HepG2 (cell line): Measurements from ENCODE around the gene CCDC86. TPM values are rescaled to one million over a fixed set of nuclear protein-coding genes. Genes with fewer than 3 reads are reported as not detected.

Experiments
- AFF4 ChIP-seq: sonication (generic); formaldehyde crosslinking; IDR thresholded peaks from 2 replicates; pipeline ENCODE4 v1.4.0; 2020; ENCODE audit warnings: missing genetic modification reagents
- ARHGAP35 ChIP-seq: sonication (generic); formaldehyde crosslinking; IDR thresholded peaks from 2 replicates; pipeline ENCODE4 v1.9.0; 2022; ENCODE audit warnings: mild to moderate bottlenecking, inconsistent platforms, moderate library complexity, missing genetic modification reagents, borderline replicate concordance
- ARNT ChIP-seq: fragments of 450-650 bp; IDR thresholded peaks from 2 replicates; pipeline ENCODE4 v1.6.1; 2017
- BCL6 ChIP-seq: IDR thresholded peaks from 2 replicates; pipeline ENCODE4 v1.6.1; 2016; ENCODE audit warnings: missing genetic modification reagents, missing compliant biosample characterization
- CAMTA2 ChIP-seq: sonication (generic); formaldehyde crosslinking; IDR thresholded peaks from 2 replicates; pipeline ENCODE4 v1.4.0; 2020; ENCODE audit warnings: mild to moderate bottlenecking, missing genetic modification reagents, borderline replicate concordance
- CBX1 ChIP-seq: IDR thresholded peaks from one replicate; pipeline ENCODE4 v1.6.1; 2016; ENCODE audit warnings: antibody characterized with exemption, low read depth
- FOXP1 ChIP-seq, 2 experiments: fragments of 450-650 bp in 1 of 2; IDR thresholded peaks; 2 replicates each; pipeline ENCODE4 v1.6.1; 2017 to 2018; ENCODE audit warnings: antibody characterized with exemption in 1 of 2
- HNRNPK ChIP-seq: fragments of 200-400 bp; formaldehyde crosslinking; IDR thresholded peaks from 2 replicates; pipeline ENCODE4 v1.6.1; 2018; ENCODE audit warnings: low read length, low read depth, moderate library complexity, mild to moderate bottlenecking; ENCODE audit not compliant: poor library complexity, severe bottlenecking
- MAFK ChIP-seq, 2 experiments: IDR thresholded peaks in 1 of 2; conservative IDR thresholded peaks in 1 of 2; 2 replicates each; pipeline ENCODE4 v1.6.1; 2011; ENCODE audit warnings: improper control_type of control experiment in 2 of 2, low read length in 2 of 2
- MXD1 ChIP-seq: sonication (generic); formaldehyde crosslinking; IDR thresholded peaks from 2 replicates; pipeline ENCODE4 v1.4.0; 2020; ENCODE audit warnings: mild to moderate bottlenecking, missing genetic modification reagents
- NCOA2 ChIP-seq: sonication (generic); formaldehyde crosslinking; IDR thresholded peaks from 2 replicates; pipeline ENCODE4 v1.8.0; 2022; ENCODE audit warnings: inconsistent platforms
- SALL1 ChIP-seq: sonication (generic); formaldehyde crosslinking; IDR thresholded peaks from 2 replicates; pipeline ENCODE4 v1.8.0; 2022; ENCODE audit warnings: mild to moderate bottlenecking, missing genetic modification reagents
- SP4 ChIP-seq: sonication (generic); formaldehyde crosslinking; IDR thresholded peaks from 2 replicates; pipeline ENCODE4 v1.8.1; 2023; ENCODE audit warnings: mild to moderate bottlenecking, missing genetic modification reagents
- U2AF2 ChIP-seq: fragments of 200-400 bp; formaldehyde crosslinking; IDR thresholded peaks from 2 replicates; pipeline ENCODE4 v1.6.1; 2017; ENCODE audit warnings: low read depth, mild to moderate bottlenecking, low read length
- YEATS2 ChIP-seq: sonication (generic); formaldehyde crosslinking; IDR thresholded peaks from 2 replicates; pipeline ENCODE4 v1.4.0; 2020; ENCODE audit warnings: missing genetic modification reagents, borderline replicate concordance
- ZIK1 ChIP-seq: sonication (generic); formaldehyde crosslinking; IDR thresholded peaks from 2 replicates; pipeline ENCODE4 v1.5.0; 2020; ENCODE audit warnings: mild to moderate bottlenecking, low read depth, missing genetic modification reagents, borderline replicate concordance
- ZNF251 ChIP-seq: sonication (generic); formaldehyde crosslinking; IDR thresholded peaks from 2 replicates; pipeline ENCODE4 v1.9.0; 2021; ENCODE audit warnings: mild to moderate bottlenecking, missing genetic modification reagents
- ZNF264 ChIP-seq: sonication (generic); formaldehyde crosslinking; IDR thresholded peaks from 2 replicates; pipeline ENCODE4 v1.4.0; 2020; ENCODE audit warnings: missing genetic modification reagents
- ZNF30 ChIP-seq: sonication (generic); formaldehyde crosslinking; IDR thresholded peaks from 2 replicates; pipeline ENCODE4 v1.5.0; 2020; ENCODE audit warnings: mild to moderate bottlenecking, missing genetic modification reagents
- ZNF512 ChIP-seq: sonication (generic); formaldehyde crosslinking; IDR thresholded peaks from 2 replicates; pipeline ENCODE4 v1.4.0; 2020; ENCODE audit warnings: mild to moderate bottlenecking, missing genetic modification reagents
- ZNF564 ChIP-seq: sonication (generic); formaldehyde crosslinking; IDR thresholded peaks from 2 replicates; pipeline ENCODE4 v1.8.1; 2023; ENCODE audit warnings: mild to moderate bottlenecking, missing genetic modification reagents
- ZNF678 ChIP-seq: sonication (generic); formaldehyde crosslinking; IDR thresholded peaks from 2 replicates; pipeline ENCODE4 v1.4.0; 2020; ENCODE audit warnings: mild to moderate bottlenecking, missing genetic modification reagents
- ZSCAN5A ChIP-seq: sonication (generic); formaldehyde crosslinking; IDR thresholded peaks from 2 replicates; pipeline ENCODE4 v1.8.0; 2022; ENCODE audit warnings: mild to moderate bottlenecking, missing genetic modification reagents, borderline replicate concordance
- polyA plus RNA-seq, 8 experiments: library from polyadenylated mRNA; depleted of rRNA in 3 of 8; stranded (reverse) in 7 of 8; unstranded in 1 of 8; fragments of >200 nt; fragmentation: Illumina TruSeq in 4 of 8; extraction: Trizol in 4 of 8; gene quantifications; 2 replicates each; pipeline versions ENCODE4 v1.2.1 to v1.2.3, GENCODE V29; 2011 to 2016; ENCODE audit warnings: low read depth in 4 of 8, missing spikeins in 1 of 8, mixed read lengths in 1 of 8; ENCODE audit not compliant: insufficient read depth in 1 of 8
- total RNA-seq, 5 experiments: library from RNA; depleted of rRNA; stranded (reverse); fragments of >200 nt; fragmentation: Illumina TruSeq; extraction: Trizol; gene quantifications; 2 replicates each; pipeline ENCODE4 v1.2.3, GENCODE V29; 2016; ENCODE audit warnings: low read depth in 1 of 5

CCDC86 gene
- total and polyA plus RNA-seq, 2 of the 13 experiments (the other 11 are each of a cell fraction or from before 2014, with no cell fraction given) = 33.8 to 37.6 TPM

GRCh38 chr11:60841797-60842667, at the start of gene CCDC86 (continued):
- TF ChIP-seq MXD1 (CRISPR knock-in tag) (peak; percentile 100), SALL1 (CRISPR knock-in tag) (peak; percentile 96), ARNT (no peak), ZNF512 (CRISPR knock-in tag) (no peak), ZSCAN5A (CRISPR knock-in tag) (no peak), ZNF30 (CRISPR knock-in tag) (no peak), ZIK1 (CRISPR knock-in tag) (no peak), ZNF264 (peak; percentile 63; the same call in 1 of the 2 replicates), ZNF564 (peak; percentile 72; the same call in 1 of the 2 replicates), U2AF2 (no peak), HNRNPK (peak; percentile 69), BCL6 (CRISPR knock-in tag) (peak; percentile 72), CAMTA2 (no peak; the same call in 1 of the 2 replicates), ARHGAP35 (CRISPR knock-in tag) (peak; percentile 76; the same call in 1 of the 2 replicates), MAFK (conservative IDR thresholded peaks at IDR 0.05 in 1 of 2, IDR thresholded peaks at IDR 0.05 in 1 of 2; ENCODE audit: low read length in 2 of 2) (no peak; a peak in 1 of 4 replicates), ZNF251 (CRISPR knock-in tag) (no peak), FOXP1 (IDR thresholded peaks at IDR 0.05) (no peak), FOXP1 (CRISPR knock-in tag; IDR thresholded peaks at IDR 0.05) (peak; percentile 50; the same call in 1 of the 2 replicates), YEATS2 (CRISPR knock-in tag) (peak; percentile 95), NCOA2 (CRISPR knock-in tag) (no peak), ZNF678 (no peak), CBX1 (peak; percentile 93), AFF4 (CRISPR knock-in tag) (no peak), SP4 (CRISPR knock-in tag) (peak; percentile 81)
